Activated CD4-positive, alpha-beta T cell treated with anti-CD3 and anti-CD28 coated beads for 36 hours (primary cell): ENCODE measurements around the gene EEA1. TPM values are rescaled to one million over a fixed set of nuclear protein-coding genes. Genes with fewer than 3 reads are reported as not detected.
A peak's percentile ranks its signal among the peaks of the same experiment; 100 is the strongest.
"Not testable (repeated sequence)": the region's sequence is repeated elsewhere in the genome, so short reads cannot be mapped to it uniquely, and the experiment has no call there.

Experiments used
- ATAC-seq: fragments of 200-7000 bp; cut with Tn5 transposase; one replicate; pipeline ENCODE4 v1.10.0; 2021; ENCODE audit warnings: mild to moderate bottlenecking, moderate library complexity
- CTCF ChIA-PET: fragments of 350-600 bp; sonication (Branson Sonifier 250); formaldehyde crosslinking; loops from one replicate; lab custom pipeline; 2021; ENCODE audit warnings: antibody characterized with exemption; lab: Charles Lee
- POLR2A ChIA-PET: fragments of 350-600 bp; sonication (Branson Sonifier 250); formaldehyde crosslinking; loops from one replicate; lab custom pipeline; 2021; ENCODE audit warnings: antibody characterized with exemption, inconsistent platforms; lab: Charles Lee
- DNase-seq: peaks from one replicate; pipeline ENCODE4 v3.0.0-alpha.2; 2020
- H3K27ac Mint-ChIP-seq: one replicate; pipeline ENCODE4 v1.8.0; 2021; ENCODE audit warnings: mixed read lengths
- H3K27me3 Mint-ChIP-seq: one replicate; pipeline ENCODE4 v1.8.0; 2021; ENCODE audit warnings: mixed read lengths
- H3K36me3 Mint-ChIP-seq: one replicate; pipeline ENCODE4 v1.8.0; 2021; ENCODE audit warnings: low read depth, mixed read lengths
- H3K4me1 Mint-ChIP-seq: one replicate; pipeline ENCODE4 v1.8.0; 2021; ENCODE audit warnings: mixed read lengths
- H3K4me3 Mint-ChIP-seq: one replicate; pipeline ENCODE4 v1.8.0; 2021; ENCODE audit warnings: mild to moderate bottlenecking, moderate library complexity, mixed read lengths
- H3K9me3 Mint-ChIP-seq: one replicate; pipeline ENCODE4 v1.8.0; 2021; ENCODE audit warnings: low read depth, mixed read lengths
- intact Hi-C, 2 experiments: fragments of 100-400 bp; cut with DNase I in 1 of 2; cut with micrococcal nuclease in 1 of 2; formaldehyde crosslinking; loops; one replicate each; pipeline versions ENCODE4 v1.14.2 to v1.15.1; 2022 to 2024; cut with DNase I, micrococcal nuclease
- total RNA-seq, 2 experiments: library from RNA; stranded (reverse); gene quantifications; one replicate each; pipeline ENCODE4 v1.2.3, GENCODE V29; 2021

EEA1 gene
- total RNA-seq, 2 experiments from 2014 or later, result 20.2 to 33.2 TPM

- no peak for DNase-seq
- CTCF ChIA-PET, result interaction anchor here (1.1 to 1.6 kb wide), 2 partner anchors 14 to 15 kb away, joined by 4 read pairs; no protein-coding TSS in a partner anchor
- Mint-ChIP-seq H3K4me1 (no peaks in the 10 kb centered on the region), H3K4me3 (no peak overlapping the region), H3K27ac (no peak overlapping the region), H3K36me3 (peaks cover 37% of the 10 kb centered on the region), H3K27me3 (no peaks in the 10 kb centered on the region), H3K9me3 (peaks cover 2% of the 10 kb centered on the region)
- ATAC-seq, result no peak
- POLR2A ChIA-PET, result no interaction called here
- intact Hi-C loops, result no loop called here
Observed at GRCh38 chr12:92810370-92810769, 118.7 kb downstream of the EEA1 start.

- ATAC-seq, result no peak
- no peaks in the 10 kb centered on the region for H3K27me3 Mint-ChIP-seq
- peaks cover 47% of the 10 kb centered on the region for H3K36me3 Mint-ChIP-seq
- POLR2A ChIA-PET, result no interaction called here
- peaks cover 2% of the 10 kb centered on the region for H3K9me3 Mint-ChIP-seq
- CTCF ChIA-PET, result interaction anchor here (1.6 kb wide), 1 partner anchor 183 kb away, joined by 5 read pairs; no protein-coding TSS in a partner anchor
- DNase-seq, result no peak
- no peak overlapping the region for H3K4me3 Mint-ChIP-seq
- no peaks in the 10 kb centered on the region for H3K4me1 Mint-ChIP-seq
- H3K27ac Mint-ChIP-seq, result no peak overlapping the region
- intact Hi-C loops, result no loop called here
Observed at GRCh38 chr12:92803903-92804302, 125.2 kb downstream of the EEA1 start.

- ATAC-seq (no peak), DNase-seq (no peak)
- no peak overlapping the region for H3K4me3 Mint-ChIP-seq
- no peaks in the 10 kb centered on the region for H3K27me3 Mint-ChIP-seq
- H3K36me3 Mint-ChIP-seq, result peaks cover 42% of the 10 kb centered on the region
- intact Hi-C loops, result no loop called here
- no peaks in the 10 kb centered on the region for H3K4me1 Mint-ChIP-seq
- peaks cover 2% of the 10 kb centered on the region for H3K9me3 Mint-ChIP-seq
- H3K27ac Mint-ChIP-seq, result no peak overlapping the region
- ChIA-PET CTCF (interaction anchor here (1.0 to 1.6 kb wide), 2 partner anchors 14 to 184 kb away, joined by 3 to 5 read pairs; no protein-coding TSS in a partner anchor), POLR2A (no interaction called here)
Observed at GRCh38 chr12:92802906-92803305, 126.2 kb downstream of the EEA1 start.

- H3K27ac Mint-ChIP-seq, result no peak overlapping the region
- H3K4me3 Mint-ChIP-seq, result no peak overlapping the region
- ChIA-PET POLR2A (no interaction called here), CTCF (interaction anchor here (0.6 to 1.9 kb wide), 6 partner anchors 9 to 600 kb away, joined by 3 to 6 read pairs (median 4); no protein-coding TSS in a partner anchor)
- H3K9me3 Mint-ChIP-seq, result peaks cover 17% of the 10 kb centered on the region
- no peaks in the 10 kb centered on the region for H3K4me1 Mint-ChIP-seq
- H3K36me3 Mint-ChIP-seq, result peaks cover 58% of the 10 kb centered on the region
- no peak for DNase-seq
- no peaks in the 10 kb centered on the region for H3K27me3 Mint-ChIP-seq
- intact Hi-C loops, result no loop called here
- ATAC-seq, result no peak
Observed at GRCh38 chr12:92796650-92797049, 132.4 kb downstream of the EEA1 start.

GRCh38 chr12:92794814-92795213 lies 134.3 kb downstream of the EEA1 start:
- ATAC-seq, result no peak
- no peaks in the 10 kb centered on the region for H3K27me3 Mint-ChIP-seq
- DNase-seq, result no peak
- intact Hi-C loops, result no loop called here
- ChIA-PET CTCF (interaction anchor here (1.1 to 1.9 kb wide), 4 partner anchors 11 to 35 kb away, joined by 3 to 6 read pairs (median 4); no protein-coding TSS in a partner anchor), POLR2A (no interaction called here)
- no peak overlapping the region for H3K4me3 Mint-ChIP-seq
- peaks cover 22% of the 10 kb centered on the region for H3K9me3 Mint-ChIP-seq
- H3K27ac Mint-ChIP-seq, result no peak overlapping the region
- H3K4me1 Mint-ChIP-seq, result peaks cover 6% of the 10 kb centered on the region
- H3K36me3 Mint-ChIP-seq, result peaks cover 66% of the 10 kb centered on the region

GRCh38 chr12:92794356-92794755 lies 134.7 kb downstream of the EEA1 start:
- ATAC-seq, H3K27me3 Mint-ChIP-seq, H3K4me1 Mint-ChIP-seq, DNase-seq, intact Hi-C loops, H3K4me3 Mint-ChIP-seq, H3K27ac Mint-ChIP-seq, POLR2A ChIA-PET: not testable (repeated sequence)
- CTCF ChIA-PET, result interaction anchor here (1.4 to 1.6 kb wide), 2 partner anchors 15 to 27 kb away, joined by 4 read pairs; no protein-coding TSS in a partner anchor
- H3K9me3 Mint-ChIP-seq, result peaks cover 22% of the 10 kb centered on the region
- peaks cover 69% of the 10 kb centered on the region for H3K36me3 Mint-ChIP-seq

- no peak for DNase-seq
- Mint-ChIP-seq H3K9me3 (no peaks in the 10 kb centered on the region), H3K4me3 (no peak overlapping the region), H3K27ac (no peak overlapping the region), H3K4me1 (peaks cover 8% of the 10 kb centered on the region), H3K36me3 (peaks cover 24% of the 10 kb centered on the region), H3K27me3 (no peaks in the 10 kb centered on the region)
- intact Hi-C loops, result loop anchor here (5.0 to 10.0 kb wide), 8 partner anchors 141 to 1316 kb away; partner anchors contain the start of gene EEA1 (in 2 of the 2)
- ATAC-seq, result no peak
- POLR2A ChIA-PET, result no interaction called here
- CTCF ChIA-PET, result interaction anchor here (0.7 to 1.7 kb wide), 11 partner anchors 9 to 716 kb away, joined by 3 to 5 read pairs (median 4); no protein-coding TSS in a partner anchor
Observed at GRCh38 chr12:92786045-92786444, 143.1 kb downstream of the EEA1 start.

GRCh38 chr12:92785563-92785950 lies 143.5 kb downstream of the EEA1 start:
- Mint-ChIP-seq H3K36me3 (peaks cover 19% of the 10 kb centered on the region), H3K9me3 (no peaks in the 10 kb centered on the region), H3K4me3 (no peak overlapping the region), H3K27ac (no peak overlapping the region), H3K27me3 (no peaks in the 10 kb centered on the region), H3K4me1 (peaks cover 7% of the 10 kb centered on the region)
- ATAC-seq (no peak), DNase-seq (no peak)
- intact Hi-C loops, result loop anchor here (1.0 to 10.0 kb wide), 10 partner anchors 142 to 1317 kb away; partner anchors contain the start of gene EEA1 (in 2 of the 2)
- ChIA-PET CTCF (interaction anchor here (0.7 to 1.7 kb wide), 11 partner anchors 9 to 715 kb away, joined by 3 to 5 read pairs (median 4); no protein-coding TSS in a partner anchor), POLR2A (no interaction called here)

- Mint-ChIP-seq H3K9me3 (no peaks in the 10 kb centered on the region), H3K4me1 (peaks cover 2% of the 10 kb centered on the region), H3K27me3 (no peaks in the 10 kb centered on the region), H3K27ac (no peak overlapping the region), H3K36me3 (peaks cover 15% of the 10 kb centered on the region), H3K4me3 (no peak overlapping the region)
- intact Hi-C loops, result loop anchor here (1.0 to 10.0 kb wide), 10 partner anchors 142 to 1317 kb away; partner anchors contain the start of gene EEA1 (in 2 of the 2)
- POLR2A ChIA-PET, result no interaction called here
- peak; percentile 33 for DNase-seq
- peak; percentile 98 for ATAC-seq
- CTCF ChIA-PET, result interaction anchor here (0.7 to 1.7 kb wide), 10 partner anchors 8 to 612 kb away, joined by 3 to 5 read pairs (median 4); no protein-coding TSS in a partner anchor
Observed at GRCh38 chr12:92784797-92785562, 144.1 kb downstream of the EEA1 start.

GRCh38 chr12:92784356-92784755 lies 144.7 kb downstream of the EEA1 start:
- no peaks in the 10 kb centered on the region for H3K27me3 Mint-ChIP-seq
- ChIA-PET CTCF (interaction anchor here (0.6 to 1.7 kb wide), 5 partner anchors 7 to 314 kb away, joined by 3 to 6 read pairs (median 4); no protein-coding TSS in a partner anchor), POLR2A (no interaction called here)
- intact Hi-C loops, result loop anchor here in 1 of 2 experiments (10.0 kb wide), 2 partner anchors 310 to 600 kb away; no protein-coding TSS in a partner anchor
- ATAC-seq, result no peak
- no peaks in the 10 kb centered on the region for H3K9me3 Mint-ChIP-seq
- no peak for DNase-seq
- no peak overlapping the region for H3K27ac Mint-ChIP-seq
- no peak overlapping the region for H3K4me3 Mint-ChIP-seq
- H3K4me1 Mint-ChIP-seq, result peaks cover 2% of the 10 kb centered on the region
- peaks cover 11% of the 10 kb centered on the region for H3K36me3 Mint-ChIP-seq

- no peaks in the 10 kb centered on the region for H3K4me1 Mint-ChIP-seq
- intact Hi-C loops, result loop anchor here in 1 of 2 experiments (10.0 kb wide), 2 partner anchors 315 to 605 kb away; no protein-coding TSS in a partner anchor
- no peaks in the 10 kb centered on the region for H3K27me3 Mint-ChIP-seq
- no peaks in the 10 kb centered on the region for H3K9me3 Mint-ChIP-seq
- H3K27ac Mint-ChIP-seq, result no peak overlapping the region
- DNase-seq (no peak), ATAC-seq (no peak)
- CTCF ChIA-PET, result no interaction called here
- H3K36me3 Mint-ChIP-seq, result peaks cover 23% of the 10 kb centered on the region
- H3K4me3 Mint-ChIP-seq, result no peak overlapping the region
- POLR2A ChIA-PET, result no interaction called here
Observed at GRCh38 chr12:92779902-92780301, 149.2 kb downstream of the EEA1 start.
